Measurements from ENCODE around the gene CEACAM18.

Gene CEACAM18

DNA sequence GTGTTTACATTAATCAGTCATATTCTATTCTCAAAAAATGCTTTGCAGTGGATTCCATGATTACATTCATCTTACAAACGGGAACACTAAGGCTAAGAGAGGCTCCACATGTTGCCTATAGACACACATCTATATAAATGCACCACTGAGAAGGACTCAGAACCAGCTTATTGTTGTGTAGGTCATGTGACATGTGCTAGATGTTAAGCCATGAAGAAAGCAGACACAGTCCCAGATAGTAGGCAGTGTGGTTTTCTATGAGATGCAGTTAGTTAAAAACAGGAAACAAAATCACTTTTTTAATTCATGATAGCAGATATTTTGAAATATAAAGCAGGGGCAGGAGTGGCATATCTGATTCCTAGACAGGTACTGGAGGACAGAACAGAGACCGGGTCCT is 42.4 kb downstream of the CEACAM18 start:
- no peak for TF ChIP-seq CTCF (IDR thresholded peaks at IDR 0.05; ENCODE audit: insufficient read depth, missing control alignments)
- FAIRE-seq, result no peak
- no peak for DNase-seq (ENCODE audit: insufficient read length, low spot score)

DNA sequence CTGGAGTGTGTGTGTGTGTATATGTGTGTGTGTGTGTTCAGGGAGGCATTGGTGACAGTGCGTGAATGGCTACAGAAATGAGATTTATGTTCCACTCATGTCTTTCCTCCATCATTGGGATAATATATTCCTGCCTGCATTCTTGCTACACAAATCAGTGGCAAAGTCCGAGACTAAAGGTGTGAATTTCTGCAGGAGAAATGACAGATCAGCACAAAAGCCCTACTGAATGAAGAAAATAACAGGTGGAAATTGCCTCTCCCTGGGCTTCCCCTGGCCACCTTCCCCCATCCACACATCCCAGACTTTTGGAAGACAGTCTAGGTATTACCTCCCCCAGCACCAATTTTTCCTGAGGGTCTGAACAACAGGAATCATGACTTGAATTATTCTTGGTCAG is 43.0 kb downstream of the CEACAM18 start:
- FAIRE-seq (no peak), DNase-seq (ENCODE audit: insufficient read length, low spot score) (no peak)
- no peak for TF ChIP-seq CTCF (IDR thresholded peaks at IDR 0.05; ENCODE audit: insufficient read depth, missing control alignments)

DNA sequence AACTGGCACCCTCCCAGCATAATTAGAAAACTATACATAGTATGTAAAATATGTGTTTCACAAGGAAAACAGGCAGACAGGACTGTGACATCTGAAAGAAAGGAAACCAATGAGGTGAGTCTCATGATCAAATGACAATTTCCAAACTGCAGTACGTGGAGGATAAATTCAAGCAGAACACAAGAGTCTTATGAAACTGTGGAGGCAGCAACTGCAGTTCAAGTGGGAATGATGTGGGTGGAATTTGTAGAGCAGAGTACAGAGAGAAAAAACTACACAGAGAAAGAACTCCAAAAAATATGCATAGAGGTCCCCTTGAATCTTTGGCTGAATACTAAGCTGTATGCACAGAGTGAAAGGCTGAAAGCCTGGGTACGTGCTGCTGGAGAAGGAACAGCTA is 43.4 kb downstream of the CEACAM18 start:
- TF ChIP-seq CTCF (IDR thresholded peaks at IDR 0.05; ENCODE audit: insufficient read depth, missing control alignments), result no peak
- DNase-seq (ENCODE audit: insufficient read length, low spot score) (no peak), FAIRE-seq (no peak)

DNA sequence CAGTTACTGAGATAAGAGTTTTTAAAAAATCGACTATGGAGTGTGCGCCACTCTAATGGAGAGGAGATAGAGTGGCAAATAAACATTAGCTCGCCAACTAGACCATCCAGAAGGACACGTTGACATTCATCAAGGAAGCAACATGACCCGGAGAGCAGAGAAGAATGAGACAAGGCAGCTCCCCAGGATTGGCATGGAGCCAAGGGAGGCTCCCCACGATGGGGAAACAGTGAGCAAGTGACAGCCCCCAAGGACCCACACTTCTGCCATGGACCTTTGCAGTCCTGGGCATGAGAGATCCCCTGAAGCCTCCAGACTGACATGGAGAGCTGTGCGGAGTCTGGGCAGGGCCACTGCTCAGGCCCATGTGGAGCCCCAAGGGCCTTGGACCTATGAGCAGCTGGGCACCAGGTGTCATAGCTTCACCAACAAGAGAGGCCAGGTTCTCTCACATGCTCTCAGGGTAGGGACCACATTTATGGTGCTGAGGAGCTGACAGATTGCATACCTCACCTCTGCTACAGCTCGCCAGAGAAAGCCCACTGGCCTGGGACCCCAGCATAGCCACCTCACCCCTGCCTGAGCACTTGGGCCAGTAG is 46.4 kb downstream of the CEACAM18 start:
- DNase-seq (ENCODE audit: insufficient read length, low spot score), result no peak
- no peak for TF ChIP-seq CTCF (IDR thresholded peaks at IDR 0.05; ENCODE audit: insufficient read depth, missing control alignments)
- no peak for FAIRE-seq

DNA sequence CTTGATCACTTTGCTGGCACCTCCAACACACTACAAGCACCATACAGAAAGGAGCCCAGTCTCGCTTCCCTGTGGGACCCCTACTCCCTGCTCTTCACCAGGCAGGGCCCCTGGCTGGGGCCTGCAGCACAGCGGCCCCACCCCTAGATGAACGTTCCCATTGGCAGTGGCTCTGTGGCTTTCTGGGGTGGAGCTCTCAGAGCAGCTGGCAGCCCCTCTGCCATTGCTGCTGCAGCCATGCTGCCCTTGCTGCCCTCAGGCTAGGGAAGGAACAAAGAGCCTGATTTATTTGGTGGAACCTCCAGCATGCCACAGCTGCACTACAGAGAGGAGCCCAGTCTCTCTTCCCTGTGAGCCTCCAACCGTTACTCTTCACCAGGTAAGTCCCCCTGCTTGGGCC is 47.3 kb downstream of the CEACAM18 start:
- FAIRE-seq (no peak), DNase-seq (ENCODE audit: insufficient read length, low spot score) (no peak)
- TF ChIP-seq CTCF (IDR thresholded peaks at IDR 0.05; ENCODE audit: insufficient read depth, missing control alignments), result no peak

GRCh38 chr19:51529301-51529700 is 51.0 kb downstream of the CEACAM18 start:
- TF ChIP-seq CTCF (IDR thresholded peaks at IDR 0.05; ENCODE audit: insufficient read depth, missing control alignments), result no peak
- no peak for DNase-seq (ENCODE audit: insufficient read length, low spot score)
- no peak for FAIRE-seq

GRCh38 chr19:51530616-51531015 is 52.3 kb downstream of the CEACAM18 start:
- FAIRE-seq (no peak), DNase-seq (ENCODE audit: insufficient read length, low spot score) (no peak)
- no peak for TF ChIP-seq CTCF (IDR thresholded peaks at IDR 0.05; ENCODE audit: insufficient read depth, missing control alignments)

All from D721Med (cell line).